ENCODE measurements around the gene TIMP2. TPM values are rescaled to one million over a fixed set of nuclear protein-coding genes. Genes with fewer than 3 reads are reported as not detected.

TIMP2 gene
- total RNA-seq, 4 donors from 2014 or later: 172 to 315 (median 211) TPM

DNA sequence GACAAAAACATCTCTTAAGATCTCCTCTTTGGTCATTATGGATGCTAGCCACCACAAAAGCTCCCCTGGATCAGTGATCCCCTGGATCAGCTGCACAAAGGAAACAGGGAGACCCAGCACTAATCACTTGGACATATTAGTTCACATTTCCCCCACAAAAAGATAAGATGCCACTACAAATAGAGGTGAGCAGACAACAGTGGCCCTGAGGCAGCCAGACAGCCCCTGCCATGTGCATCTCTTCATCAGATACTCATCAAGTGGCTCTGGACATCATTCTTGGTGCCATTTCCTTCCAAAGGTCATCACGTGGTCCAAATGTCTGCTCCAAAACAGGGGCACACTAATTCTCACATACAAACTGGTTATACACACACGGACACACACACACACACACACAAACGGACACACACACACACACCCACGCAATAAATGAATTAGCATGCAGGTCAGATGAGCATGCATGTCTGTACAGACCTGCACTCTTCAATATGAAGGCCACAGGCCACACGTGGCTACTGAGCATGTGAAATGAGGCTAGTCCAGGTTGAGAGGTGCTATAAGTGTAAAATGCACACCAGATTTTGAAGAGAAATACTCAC, 88.7 kb downstream of the TIMP2 start:
- H3K36me3 ChIP-seq: peaks cover 0 to 70% of the 10 kb centered on the region in 2 donors
- H3K27ac ChIP-seq: no peak overlapping the region
- 59 to 65% methylated on average over 4 to 5 of the region's 5 CpGs for WGBS, 2 donors (ENCODE audit: low coverage in 1 of 2)
- TF ChIP-seq EP300 (IDR thresholded peaks at IDR 0.05) (no peak), POLR2AphosphoS5 (IDR thresholded peaks at IDR 0.05) (no peak), POLR2A (IDR thresholded peaks at IDR 0.05) (no peak)
- TF ChIP-seq, protein P1, sequence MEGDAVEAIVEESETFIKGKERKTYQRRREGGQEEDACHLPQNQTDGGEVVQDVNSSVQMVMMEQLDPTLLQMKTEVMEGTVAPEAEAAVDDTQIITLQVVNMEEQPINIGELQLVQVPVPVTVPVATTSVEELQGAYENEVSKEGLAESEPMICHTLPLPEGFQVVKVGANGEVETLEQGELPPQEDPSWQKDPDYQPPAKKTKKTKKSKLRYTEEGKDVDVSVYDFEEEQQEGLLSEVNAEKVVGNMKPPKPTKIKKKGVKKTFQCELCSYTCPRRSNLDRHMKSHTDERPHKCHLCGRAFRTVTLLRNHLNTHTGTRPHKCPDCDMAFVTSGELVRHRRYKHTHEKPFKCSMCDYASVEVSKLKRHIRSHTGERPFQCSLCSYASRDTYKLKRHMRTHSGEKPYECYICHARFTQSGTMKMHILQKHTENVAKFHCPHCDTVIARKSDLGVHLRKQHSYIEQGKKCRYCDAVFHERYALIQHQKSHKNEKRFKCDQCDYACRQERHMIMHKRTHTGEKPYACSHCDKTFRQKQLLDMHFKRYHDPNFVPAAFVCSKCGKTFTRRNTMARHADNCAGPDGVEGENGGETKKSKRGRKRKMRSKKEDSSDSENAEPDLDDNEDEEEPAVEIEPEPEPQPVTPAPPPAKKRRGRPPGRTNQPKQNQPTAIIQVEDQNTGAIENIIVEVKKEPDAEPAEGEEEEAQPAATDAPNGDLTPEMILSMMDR (IDR thresholded peaks at IDR 0.05): no peak
- H3K4me3 ChIP-seq: no peak overlapping the region
- no peak for ATAC-seq
- H3K4me1 ChIP-seq: peaks cover 0 to 37% (median 12%) of the 10 kb centered on the region in 3 donors
- no peaks in the 10 kb centered on the region for H3K27me3 ChIP-seq
- H3K9me3 ChIP-seq: no peaks in the 10 kb centered on the region

GRCh38 chr17:78834571-78834970, 90.6 kb downstream of the TIMP2 start:
- Histone ChIP-seq H3K27ac (no peak overlapping the region), H3K27me3 (no peaks in the 10 kb centered on the region), H3K36me3 (peaks cover 0 to 90% of the 10 kb centered on the region in 2 donors), H3K4me1 (peaks cover 0 to 29% (median 11%) of the 10 kb centered on the region in 3 donors), H3K4me3 (no peak overlapping the region), H3K9me3 (no peaks in the 10 kb centered on the region)
- 88 to 96% methylated on average over 1 to 8 of the region's 8 CpGs for WGBS, 2 donors (ENCODE audit: low coverage in 1 of 2)
- TF ChIP-seq, protein P1 (IDR thresholded peaks at IDR 0.05): no peak
- no peak for TF ChIP-seq POLR2AphosphoS5 (IDR thresholded peaks at IDR 0.05)
- no peak for ATAC-seq

GRCh38 chr17:78832541-78832810, 92.7 kb downstream of the TIMP2 start:
- WGBS, 2 donors (ENCODE audit: low coverage in 1 of 2): 75 to 90% methylated on average over 1 to 2 of the region's 2 CpGs
- Histone ChIP-seq H3K36me3 (peaks cover 0 to 100% of the 10 kb centered on the region in 2 donors), H3K4me3 (no peak overlapping the region), H3K27ac (no peak overlapping the region), H3K9me3 (no peaks in the 10 kb centered on the region), H3K27me3 (no peaks in the 10 kb centered on the region), H3K4me1 (peaks cover 0 to 8% (median 0%) of the 10 kb centered on the region in 3 donors)
- no peak for ATAC-seq
- TF ChIP-seq, protein P1 (IDR thresholded peaks at IDR 0.05): no peak
- no peak for TF ChIP-seq POLR2AphosphoS5 (IDR thresholded peaks at IDR 0.05)
- TF ChIP-seq POLR2A (IDR thresholded peaks at IDR 0.05): no peak
- TF ChIP-seq EP300 (IDR thresholded peaks at IDR 0.05): no peak

GRCh38 chr17:78831688-78832540, 93.3 kb downstream of the TIMP2 start:
- H3K36me3 ChIP-seq: peaks cover 0 to 100% of the 10 kb centered on the region in 2 donors
- TF ChIP-seq EP300 (IDR thresholded peaks at IDR 0.05): no peak
- TF ChIP-seq, protein P1 (IDR thresholded peaks at IDR 0.05): no peak

DNA sequence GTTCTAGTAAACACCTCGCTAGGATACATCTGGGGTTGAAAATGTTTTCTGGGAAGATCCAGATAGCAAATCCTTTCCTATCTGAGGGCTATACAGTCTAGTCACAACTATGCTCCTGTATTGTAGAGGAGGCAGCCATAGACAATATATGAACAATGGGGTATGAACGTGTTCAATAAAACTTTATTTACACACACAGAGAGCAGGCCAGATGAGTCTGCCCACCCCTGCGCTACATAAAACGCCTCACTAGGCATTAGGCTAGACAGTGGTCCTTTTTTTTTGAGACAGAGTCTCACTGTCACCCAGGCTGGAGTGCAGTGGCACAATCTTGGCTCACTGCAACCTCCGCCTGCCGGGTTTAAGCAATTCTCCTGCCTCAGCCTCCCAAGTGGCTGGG, 95.7 kb downstream of the TIMP2 start:
- ATAC-seq: no peak
- 94 to 100% methylated on average over 3 to 6 of the region's 6 CpGs for WGBS, 2 donors (ENCODE audit: low coverage in 1 of 2)
- TF ChIP-seq, protein P1 (IDR thresholded peaks at IDR 0.05): no peak
- TF ChIP-seq POLR2AphosphoS5 (IDR thresholded peaks at IDR 0.05) (no peak), EP300 (IDR thresholded peaks at IDR 0.05) (no peak), POLR2A (IDR thresholded peaks at IDR 0.05) (no peak)
- Histone ChIP-seq H3K9me3 (no peaks in the 10 kb centered on the region), H3K27ac (no peak overlapping the region), H3K4me1 (no peaks in the 10 kb centered on the region), H3K36me3 (peaks cover 0 to 100% of the 10 kb centered on the region in 2 donors), H3K27me3 (no peaks in the 10 kb centered on the region), H3K4me3 (no peak overlapping the region)

More at GRCh38 chr17:78831688-78832540, 93.3 kb downstream of the TIMP2 start:
- Histone ChIP-seq H3K4me3 (no peak overlapping the region), H3K4me1 (peaks cover 0 to 3% (median 0%) of the 10 kb centered on the region in 3 donors), H3K9me3 (no peaks in the 10 kb centered on the region), H3K27ac (no peak overlapping the region), H3K27me3 (no peaks in the 10 kb centered on the region)
- 79 to 89% methylated on average over 12 to 14 of the region's 15 CpGs for WGBS, 2 donors (ENCODE audit: low coverage in 1 of 2)
- ATAC-seq: no peak

All from gastroesophageal sphincter (tissue), 4 donors.